ENCODE measurements around the gene PPIL1.
A peak's percentile ranks its signal among the peaks of the same experiment; 100 is the strongest.

Gene PPIL1

DNA sequence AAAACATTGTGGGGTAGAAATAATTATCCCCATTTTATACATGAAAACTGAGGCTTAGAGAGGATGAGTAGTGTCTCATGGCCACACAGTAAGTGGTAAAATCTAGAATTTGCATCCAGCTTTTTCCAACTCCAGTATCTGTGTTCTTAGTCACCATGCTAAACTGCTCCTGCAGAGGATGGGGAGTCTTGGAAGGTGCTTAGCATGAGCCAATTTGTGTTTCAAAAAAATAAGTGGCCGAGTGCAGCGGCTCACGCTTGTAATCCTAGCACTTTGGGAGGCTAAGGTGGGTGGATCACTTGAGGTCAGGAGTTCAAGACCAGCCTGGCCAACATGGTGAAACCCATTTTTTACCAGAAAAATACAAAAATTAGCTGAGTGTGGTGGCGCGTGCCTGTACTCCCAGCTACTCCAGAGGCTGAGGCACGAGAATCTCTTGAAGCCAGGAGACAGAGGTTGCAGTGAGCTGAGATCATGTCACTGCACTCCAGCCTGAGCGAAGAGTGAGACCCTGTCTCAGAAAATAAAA lies 13.6 kb upstream of the PPIL1 start:
- DNase-seq: no peak

DNA sequence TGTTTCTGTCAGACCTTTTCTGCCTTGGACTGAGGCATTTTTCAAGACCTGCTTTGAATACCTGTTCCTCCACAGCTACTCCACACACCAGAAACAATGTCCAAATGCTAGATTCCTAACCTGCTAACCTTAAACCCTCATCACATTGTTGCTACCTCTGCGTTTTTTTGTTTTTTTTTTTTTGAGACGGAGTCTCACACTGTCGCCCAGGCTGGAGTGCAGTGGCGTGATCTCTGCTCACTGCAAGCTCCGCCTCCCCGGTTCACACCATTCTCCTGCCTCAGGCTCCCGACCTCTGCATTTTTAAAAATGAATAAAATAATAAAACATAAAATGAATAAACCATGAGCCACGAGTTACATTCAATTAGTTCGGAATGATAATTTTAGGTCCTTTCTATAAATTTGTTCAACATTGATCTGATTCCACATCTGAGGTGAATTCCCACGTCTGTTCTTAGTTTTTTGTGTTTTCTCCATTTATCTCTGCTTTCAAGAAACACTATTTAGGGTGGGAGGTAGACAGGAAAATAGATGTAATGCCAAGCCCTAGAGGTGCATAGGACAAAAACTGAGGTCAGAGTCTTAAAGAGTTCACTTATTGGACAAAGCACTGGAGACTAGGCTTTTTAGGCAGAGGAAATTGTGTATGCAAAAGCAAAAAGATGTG lies 12.5 kb upstream of the PPIL1 start:
- DNase-seq: no peak

DNA sequence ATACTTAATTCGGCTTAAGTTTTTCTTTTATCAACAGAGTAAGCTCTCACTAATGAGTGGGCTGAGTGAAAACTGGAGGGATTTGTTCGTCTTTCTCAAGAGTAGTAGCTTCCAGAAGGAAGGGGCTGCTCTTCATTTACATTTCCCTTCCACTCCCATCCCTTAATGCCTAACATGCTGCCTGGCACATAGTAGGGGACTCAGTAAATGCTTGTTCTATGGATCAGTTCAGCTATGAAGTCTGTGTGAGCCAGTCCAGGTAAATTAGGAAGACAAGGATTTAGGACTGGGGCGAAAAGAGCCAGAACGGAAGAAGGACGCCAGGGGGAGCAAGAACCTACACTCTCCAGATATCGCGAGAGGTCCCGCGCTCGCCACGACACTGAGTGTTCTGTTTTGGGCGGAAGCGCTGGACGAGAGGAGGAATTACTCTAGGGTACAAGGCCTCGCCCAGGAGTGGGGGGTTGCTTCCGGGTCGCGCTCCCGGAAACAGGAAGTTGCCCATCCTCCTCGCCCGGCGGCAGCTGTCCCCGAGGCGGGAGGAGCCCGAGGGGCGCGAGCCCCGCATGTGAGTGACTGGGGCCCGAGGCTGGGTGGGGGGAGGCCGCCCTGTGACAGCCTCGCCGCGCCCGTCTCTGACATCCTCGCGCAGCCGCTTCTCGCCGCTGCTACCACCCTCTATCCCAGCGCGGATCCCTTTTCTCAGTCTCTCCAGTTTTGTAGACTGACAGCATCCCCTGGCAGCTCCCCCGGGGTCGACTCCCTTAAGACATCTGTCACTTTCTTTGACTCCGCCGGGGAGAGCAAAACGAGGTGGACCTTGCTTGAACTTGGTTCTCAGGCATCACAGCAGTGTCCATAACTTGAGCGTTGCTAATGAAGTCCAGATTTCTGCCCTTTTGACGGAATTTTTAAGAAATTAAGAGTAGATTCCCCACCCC lies 11.1 kb upstream of the PPIL1 start, which contains the start of gene C6orf89:
C6orf89 (plus strand) TSS at position 492 of the 941 bp plus-strand sequence. CDS start 13,493 bp downstream, outside the sequence.
- peak; percentile 97 for DNase-seq

DNA sequence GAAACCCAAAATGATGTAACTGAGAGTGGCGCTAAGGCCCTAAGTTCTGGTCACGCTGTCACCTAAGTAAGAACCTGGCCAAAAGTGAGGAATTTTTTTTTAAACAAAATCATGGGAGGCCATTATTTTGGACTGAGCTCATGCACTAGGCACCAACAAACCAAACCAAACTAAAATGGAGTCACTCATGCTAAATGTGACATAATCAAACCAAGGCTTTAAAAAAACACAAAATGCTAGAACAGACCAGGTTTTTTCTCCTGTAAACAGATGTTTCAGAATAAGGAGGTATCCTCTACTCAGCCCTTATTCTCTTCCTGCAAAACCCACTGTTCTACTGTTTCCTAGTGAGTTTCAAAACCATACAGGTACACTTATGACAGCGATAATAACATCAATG lies 10.0 kb upstream of the PPIL1 start:
- no peak for DNase-seq

DNA sequence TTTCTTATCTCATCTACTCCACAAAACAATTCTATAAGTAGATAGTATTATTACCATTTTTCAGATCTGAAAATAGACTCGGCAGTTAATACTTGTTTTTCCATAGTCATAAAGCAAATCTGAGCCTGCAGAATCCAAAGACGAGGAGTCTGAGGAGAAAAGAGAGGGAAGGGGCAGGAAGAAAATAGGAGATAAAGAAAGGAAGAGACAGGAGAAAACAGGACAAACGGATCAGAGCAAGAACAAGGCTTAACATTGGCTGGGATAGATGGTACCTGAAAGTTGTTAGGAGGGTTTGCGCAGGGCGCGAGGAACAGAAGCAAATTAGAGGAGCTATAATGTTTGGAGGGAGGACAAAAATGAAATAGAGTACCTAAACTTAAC lies 639 bp upstream of the PPIL1 start:
- no peak for DNase-seq

DNA sequence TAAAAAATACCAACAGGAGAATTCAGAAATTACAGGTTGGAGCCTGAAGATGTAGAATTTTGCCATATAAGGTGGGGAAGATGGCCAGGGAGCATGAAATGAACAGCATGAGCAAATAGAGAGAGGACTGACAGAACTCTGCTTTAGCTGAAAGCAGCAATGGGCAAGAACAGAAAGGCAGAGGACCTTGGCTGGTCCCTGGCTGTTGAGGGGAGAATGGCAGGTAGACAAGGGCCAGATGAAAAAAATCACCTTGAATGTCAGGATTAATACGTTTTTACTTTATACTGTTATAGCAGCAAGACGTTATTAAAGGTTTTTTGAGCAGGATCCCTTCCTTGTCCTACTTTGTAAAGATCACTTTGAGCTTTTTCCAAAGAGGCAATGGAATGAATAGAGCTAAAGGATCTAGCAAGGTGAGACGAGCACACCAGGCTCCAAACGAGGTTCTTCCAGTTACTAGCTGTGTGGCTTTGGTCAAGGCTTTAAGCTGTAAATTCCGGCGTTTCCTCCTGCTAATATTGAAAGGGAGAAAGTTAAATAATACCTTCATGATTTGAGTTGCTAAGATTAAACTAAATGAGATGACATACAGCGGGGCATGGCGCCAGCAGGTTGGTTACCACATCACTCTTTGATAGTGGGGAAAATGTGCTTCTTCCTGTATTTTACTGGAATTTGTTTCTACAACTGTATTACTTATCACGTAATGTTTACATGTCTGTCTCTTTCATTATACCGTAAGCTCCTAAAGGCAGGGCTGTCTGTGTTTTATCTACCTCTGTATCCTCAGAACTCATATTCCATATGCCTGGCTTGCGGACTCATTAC lies 776 bp downstream of the PPIL1 start:
- DNase-seq: no peak

DNA sequence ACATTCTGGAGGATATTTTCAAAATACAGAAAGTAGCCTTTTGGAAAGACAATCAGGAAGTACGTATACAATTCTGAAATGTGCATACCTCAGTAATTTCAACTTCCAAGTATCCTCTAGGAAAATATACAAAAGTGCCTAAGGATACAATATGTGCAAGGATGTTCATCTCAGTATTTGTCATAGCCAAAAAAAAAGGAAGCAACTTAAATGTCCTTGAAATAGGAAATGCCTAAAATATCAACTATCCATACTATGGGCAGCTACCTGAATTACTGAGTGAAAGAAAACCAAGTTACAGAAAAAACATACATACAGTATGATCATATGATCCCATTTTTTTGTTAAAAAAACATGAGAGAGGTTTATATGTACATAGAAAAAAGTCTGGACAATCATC lies 1.5 kb downstream of the PPIL1 start:
- DNase-seq: no peak

DNA sequence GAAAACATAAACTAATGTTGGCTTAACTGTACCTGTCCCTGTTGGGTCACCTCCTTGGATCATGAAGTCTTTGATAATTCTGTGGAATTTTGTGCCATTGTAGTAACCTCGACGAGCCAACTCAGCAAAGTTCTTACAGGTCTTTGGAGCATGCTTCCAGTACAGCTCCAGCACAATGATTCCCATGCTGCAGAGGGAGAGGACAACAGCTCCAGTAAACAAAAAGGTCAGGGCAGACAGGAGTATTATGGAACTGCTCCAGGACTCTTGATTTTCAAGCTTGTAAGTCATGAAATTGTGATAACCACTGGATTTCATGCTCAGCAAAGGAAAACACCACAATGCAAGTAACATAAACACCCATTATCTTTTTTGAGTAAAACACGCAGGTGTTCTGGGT lies 2.9 kb downstream of the PPIL1 start:
- no peak for DNase-seq

DNA sequence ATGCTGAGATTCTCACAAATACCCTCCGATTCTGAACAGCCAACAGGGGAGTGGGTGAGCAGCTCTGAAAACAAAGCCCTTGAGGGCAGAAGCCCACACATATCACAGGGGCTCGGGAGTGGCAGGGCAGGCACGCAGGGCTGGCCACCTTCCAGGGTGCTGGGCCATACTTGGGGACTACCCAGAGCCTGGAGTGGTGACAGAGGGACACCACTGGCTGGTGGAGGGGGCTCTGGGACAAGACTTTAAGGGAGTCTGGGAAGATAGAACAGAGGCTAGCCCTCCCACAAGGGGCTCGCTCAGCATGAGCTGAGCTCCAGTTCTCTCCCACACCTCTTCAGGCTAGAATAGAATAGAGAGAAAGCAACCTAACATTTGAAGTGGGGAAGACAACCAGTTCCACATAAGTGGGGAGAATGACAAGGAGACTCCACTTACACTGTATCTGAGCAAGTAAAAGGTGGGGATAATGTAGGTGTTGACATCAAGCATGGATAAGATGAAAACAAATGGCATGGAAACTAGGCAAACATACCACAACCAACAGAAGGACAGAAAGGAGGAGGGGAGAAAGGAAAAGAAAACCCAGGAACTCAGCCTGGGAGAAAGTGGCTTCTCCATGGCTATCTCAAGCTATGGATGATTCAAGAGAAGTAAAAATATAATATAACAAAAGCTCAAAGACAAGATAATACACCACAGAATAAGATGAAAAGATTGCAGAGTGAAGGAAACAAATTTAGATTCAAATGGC lies 7.0 kb downstream of the PPIL1 start:
- DNase-seq: no peak

DNA sequence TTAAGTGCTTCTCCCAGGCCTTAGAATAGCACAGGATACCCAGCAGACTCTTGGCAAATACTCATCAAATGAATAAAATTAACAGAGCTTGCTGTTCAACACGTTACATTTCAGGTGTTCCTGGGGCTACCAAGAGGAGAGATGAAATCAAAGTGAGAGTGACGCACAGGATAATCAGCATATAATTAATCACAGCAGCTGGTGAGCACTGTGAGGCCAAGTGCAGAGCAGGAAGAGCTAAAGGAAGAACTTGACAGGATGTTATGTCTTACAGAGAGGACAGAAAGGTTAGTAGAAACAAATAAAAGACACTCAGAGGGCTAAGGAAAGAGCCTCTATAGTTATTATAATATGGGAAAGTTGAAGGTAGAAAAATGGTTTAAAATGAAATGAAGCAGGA lies 8.8 kb downstream of the PPIL1 start:
- DNase-seq: no peak

DNA sequence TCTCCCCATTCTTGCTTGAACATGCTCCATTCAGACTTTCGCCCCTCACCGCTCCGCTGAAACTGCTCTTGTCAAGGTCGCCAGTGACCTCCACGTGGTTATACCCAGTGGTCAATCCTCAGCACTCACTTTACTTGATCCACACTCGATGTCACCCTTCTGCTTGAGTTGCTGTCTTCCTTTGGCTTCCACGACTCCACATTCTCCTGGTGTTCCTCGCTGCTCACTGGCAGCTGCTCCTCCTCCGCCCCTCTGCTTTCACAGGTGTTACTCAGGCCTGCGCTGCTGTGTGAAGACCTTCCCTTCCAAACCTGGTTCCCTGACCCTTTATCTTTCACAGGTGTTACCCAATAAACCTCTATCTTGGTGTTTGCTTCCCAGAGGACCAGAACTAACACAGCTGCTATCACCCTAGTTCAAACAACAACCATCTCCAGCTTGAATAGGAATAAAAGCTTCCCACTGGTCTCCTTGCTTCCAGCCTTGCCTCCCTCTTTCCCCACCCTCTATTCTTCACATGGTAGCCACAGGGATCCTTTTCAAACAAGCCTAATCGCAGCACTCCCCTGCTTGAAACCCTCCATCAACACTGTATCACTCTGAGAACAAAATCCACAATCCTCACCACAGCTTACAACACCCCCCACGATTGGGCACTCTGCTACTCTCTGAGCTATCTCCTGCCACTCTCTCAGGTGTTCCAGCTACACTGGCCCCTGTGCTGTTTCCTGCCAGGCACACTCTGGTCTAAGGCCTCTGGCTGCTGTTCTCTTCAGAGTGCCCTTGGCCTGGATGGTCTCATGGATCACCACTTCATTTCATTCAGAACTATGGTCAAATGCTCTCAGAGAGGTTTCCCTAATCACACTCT lies 10.7 kb downstream of the PPIL1 start:
- DNase-seq: no peak

DNA sequence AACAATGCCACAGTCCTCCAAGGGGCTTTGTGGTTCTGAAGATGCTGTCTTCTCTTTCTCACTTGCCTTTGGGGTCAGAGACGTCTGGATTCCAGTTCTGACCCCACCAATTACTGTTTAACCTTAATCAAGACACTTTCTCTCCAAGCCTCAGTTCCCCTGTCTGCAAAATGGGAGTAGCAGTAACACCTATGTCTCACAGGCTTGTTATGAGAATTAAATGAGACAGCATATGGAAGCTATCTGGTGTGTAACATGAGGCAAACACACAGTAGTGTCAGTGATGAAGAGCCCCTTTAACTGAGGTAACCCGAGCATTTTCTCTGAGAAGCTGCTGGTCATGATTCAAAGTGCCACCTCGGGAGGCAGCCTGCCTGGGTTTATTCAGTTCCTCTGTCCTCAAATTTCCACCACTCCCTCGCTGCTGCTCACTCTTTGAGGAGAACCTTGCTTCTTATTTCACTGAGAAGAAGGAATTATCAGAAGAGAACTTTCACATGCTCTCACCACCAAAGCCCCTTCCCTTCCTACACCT lies 11.7 kb downstream of the PPIL1 start:
- no peak for DNase-seq

DNA sequence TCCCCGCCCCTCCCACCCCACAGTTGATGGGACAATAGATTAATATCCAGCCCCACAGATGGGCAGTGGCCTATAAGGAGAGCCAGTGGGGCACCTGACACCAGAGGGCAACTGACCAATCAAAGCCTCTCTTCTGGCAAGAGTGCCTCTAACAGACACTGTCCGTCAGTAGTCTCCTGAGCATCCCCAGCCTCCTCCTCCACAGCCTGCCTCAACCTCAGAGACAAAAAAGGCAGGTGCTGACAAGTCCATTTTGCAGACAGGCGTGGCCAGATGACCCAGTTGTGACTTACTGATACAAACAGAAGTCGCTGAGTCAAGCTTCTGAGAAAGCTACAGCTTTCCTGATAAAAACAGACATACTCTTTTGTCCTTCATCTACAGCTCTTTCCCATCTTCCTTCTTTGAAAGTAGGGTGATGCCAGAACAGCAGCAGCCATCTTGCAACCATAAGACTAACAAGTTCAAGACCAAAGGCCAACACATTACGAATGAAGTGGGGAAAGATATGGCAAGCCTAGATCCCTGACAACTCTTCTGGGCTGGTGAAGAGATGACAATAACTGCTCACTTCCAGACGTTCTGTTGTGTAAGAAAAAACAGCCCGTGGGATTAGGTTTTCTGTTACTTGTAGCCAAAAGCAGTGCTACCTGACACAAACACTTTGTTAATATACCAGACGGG lies 12.3 kb downstream of the PPIL1 start:
- no peak for DNase-seq

DNA sequence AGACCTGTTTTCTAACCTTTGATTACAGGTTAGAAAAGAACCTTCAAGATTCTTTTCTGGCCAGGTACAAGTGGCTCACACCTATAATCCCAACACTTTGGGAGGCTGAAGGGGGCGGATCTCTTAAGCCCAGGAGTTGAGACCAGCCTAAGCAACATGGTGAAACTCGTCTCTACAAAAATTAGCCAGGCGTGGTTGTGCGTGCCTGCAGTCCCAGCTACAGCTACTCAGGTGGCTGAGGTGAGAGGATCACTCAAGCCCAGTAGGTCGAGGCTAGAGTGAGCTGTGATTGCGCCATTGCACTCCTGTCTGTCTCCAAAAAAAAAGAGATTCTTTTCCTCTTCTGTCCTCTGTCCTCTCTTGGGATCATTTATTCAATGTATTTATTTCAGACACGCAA lies 14.5 kb downstream of the PPIL1 start:
- DNase-seq: no peak

DNA sequence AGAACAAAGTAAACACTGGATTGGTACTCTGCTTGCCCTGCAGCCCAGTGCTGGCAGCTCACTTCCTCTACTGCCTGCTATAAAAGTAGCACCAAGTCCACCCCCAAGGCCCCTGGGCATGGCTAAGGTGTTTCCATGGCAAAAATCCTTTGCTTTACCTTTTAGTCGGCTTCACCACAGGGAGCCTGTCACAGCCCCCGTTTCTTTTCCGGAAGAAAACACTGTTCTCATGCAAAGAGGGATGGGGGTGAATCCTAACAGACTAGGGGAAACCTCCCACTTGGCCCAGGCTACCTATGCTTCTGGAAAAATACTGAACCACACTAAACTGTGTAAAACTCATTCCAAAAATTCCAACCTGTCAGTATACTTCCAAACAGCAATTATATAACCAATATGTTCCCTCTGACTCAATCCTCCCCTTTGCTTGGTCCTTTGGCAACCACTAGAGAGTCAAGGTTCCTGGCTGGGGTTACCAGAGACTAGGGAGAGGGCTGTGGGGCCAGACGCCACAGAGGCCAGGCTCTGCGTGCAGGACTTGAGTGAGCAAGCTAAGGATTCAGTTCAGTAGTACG lies 16.1 kb downstream of the PPIL1 start:
- no peak for DNase-seq

DNA sequence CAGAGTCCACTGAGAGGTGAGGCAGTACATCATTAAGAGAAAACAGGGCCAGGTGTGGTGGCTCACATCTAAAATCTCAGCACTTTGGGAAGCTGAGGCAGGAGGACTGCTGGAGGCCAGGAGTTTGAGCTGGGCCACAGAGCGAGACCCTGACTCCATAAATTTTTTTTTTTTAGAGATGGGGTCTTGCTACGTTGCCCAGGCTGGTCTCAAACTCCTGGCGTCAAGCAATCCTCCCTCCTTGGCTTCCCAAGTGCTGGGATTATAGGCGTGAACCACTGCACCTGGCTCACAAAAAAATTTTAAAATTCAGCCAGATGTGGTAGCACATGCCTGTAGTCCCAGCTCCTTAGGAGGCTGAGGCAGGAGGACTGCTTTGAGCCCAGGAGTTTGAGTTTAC lies 17.3 kb downstream of the PPIL1 start:
- DNase-seq: no peak

DNA sequence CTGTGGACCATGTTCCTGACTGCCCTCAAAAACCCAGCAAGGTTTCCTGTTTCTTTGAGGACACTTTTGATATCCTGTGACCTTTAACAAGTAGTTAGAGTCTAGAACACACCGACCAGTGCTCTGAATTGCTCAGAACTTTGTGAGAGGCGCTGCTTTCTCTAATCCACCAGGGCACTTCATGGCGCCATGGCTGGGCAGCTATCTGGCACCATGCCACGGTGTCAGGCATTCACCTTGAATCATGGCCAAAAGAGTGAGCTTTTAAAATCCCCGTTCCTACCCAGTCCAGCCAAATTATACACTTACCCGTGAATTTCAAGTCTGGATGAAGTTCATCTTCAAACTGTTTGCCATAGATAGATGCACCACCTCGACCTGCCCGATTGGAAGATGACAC lies 18.3 kb downstream of the PPIL1 start:
- no peak for DNase-seq

DNA sequence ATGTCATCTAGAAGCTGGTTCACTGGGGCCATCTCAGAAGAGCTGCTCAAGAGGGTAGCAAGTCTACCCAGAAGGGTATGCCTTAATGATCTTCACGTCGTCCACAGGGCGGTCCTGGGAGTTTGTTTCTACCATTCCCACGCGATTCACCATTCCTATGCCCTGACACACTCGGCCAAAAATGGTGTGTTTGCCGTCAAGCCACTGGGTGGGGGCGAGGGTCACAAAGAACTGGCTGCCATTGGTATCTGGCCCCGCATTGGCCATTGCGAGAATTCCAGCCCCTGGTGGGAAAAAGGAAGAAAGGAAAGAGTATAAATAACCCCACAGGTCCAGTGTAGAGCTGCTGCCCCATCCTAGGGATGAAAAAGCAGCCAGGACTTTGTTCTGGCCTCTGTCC lies 18.9 kb downstream of the PPIL1 start:
- no peak for DNase-seq

DNA sequence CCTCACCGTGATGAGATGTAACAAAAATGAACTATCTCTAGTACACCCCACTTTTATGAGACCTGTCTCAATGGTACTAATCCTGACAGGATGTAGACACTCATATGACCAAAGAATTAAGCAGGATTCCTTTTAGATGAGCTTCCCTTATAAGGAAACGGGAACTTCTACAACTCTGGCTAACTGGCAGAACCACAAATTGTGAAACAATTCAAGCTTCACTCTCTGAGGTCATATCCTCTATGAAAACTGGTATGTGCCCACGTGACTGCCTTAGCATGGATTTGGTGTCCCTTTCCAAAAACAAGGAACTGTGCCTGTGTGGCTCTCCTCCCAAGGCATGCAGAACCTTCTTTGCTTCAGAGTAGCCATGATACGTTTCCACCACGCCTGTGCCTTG lies 21.3 kb downstream of the PPIL1 start:
- DNase-seq: peak; percentile 46
